Bronchial epithelial cell (primary cell): ENCODE results near the gene C10orf71. TPM values are rescaled to one million over a fixed set of nuclear protein-coding genes. Genes with fewer than 3 reads are reported as not detected.

Experiments
- DNase-seq: peaks from one replicate; pipeline ENCODE4 v3.0.0-alpha.2; 2010; ENCODE audit warnings: low read depth
- FAIRE-seq: peaks from 2 replicates; lab custom pipeline; 2011; peaks lifted over from hg19 to GRCh38; lab: Jason Lieb, UNC
- H3K27me3 ChIP-seq: 2 replicates; pipeline ENCODE4 v1.5.1; 2011; ENCODE audit warnings: low read length; ENCODE audit not compliant: control insufficient read depth, insufficient read depth
- H3K36me3 ChIP-seq: 2 replicates; pipeline ENCODE4 v1.5.1; 2011; ENCODE audit warnings: low read length; ENCODE audit not compliant: control insufficient read depth, insufficient read depth
- H3K4me3 ChIP-seq: 2 replicates; pipeline ENCODE4 v1.5.1; 2011; ENCODE audit warnings: mild to moderate bottlenecking, low read depth, low read length, control low read depth
- CTCF ChIP-seq: IDR thresholded peaks from 2 replicates; pipeline ENCODE4 v1.5.1; 2011; ENCODE audit warnings: mild to moderate bottlenecking, moderate library complexity, low read length, control low read depth, inconsistent platforms; ENCODE audit not compliant: insufficient read depth, severe bottlenecking
- total RNA-seq: library from RNA; depleted of rRNA; stranded (reverse); fragments of >200 nt; gene quantifications from 2 replicates; pipeline ENCODE4 v1.2.1, GENCODE V29; 2014

The C10orf71 gene
- total RNA-seq, 1 donor from 2014 or later = not detected

GRCh38 chr10:49293208-49293603, 5.8 kb upstream of the C10orf71 start:
- FAIRE-seq = no peak

GRCh38 chr10:49294731-49295130, 4.2 kb upstream of the C10orf71 start:
- FAIRE-seq = no peak
- Histone ChIP-seq H3K27me3 (peaks cover 4% of the 10 kb centered on the region), H3K4me3 (no peak overlapping the region), H3K36me3 (no peaks in the 10 kb centered on the region)
- no peak for TF ChIP-seq CTCF
- DNase-seq = no peak

More at GRCh38 chr10:49293208-49293603, 5.8 kb upstream of the C10orf71 start:
- no peak for DNase-seq
- H3K36me3 ChIP-seq = no peaks in the 10 kb centered on the region
- no peak overlapping the region for H3K4me3 ChIP-seq
- TF ChIP-seq CTCF = no peak
- H3K27me3 ChIP-seq = no peaks in the 10 kb centered on the region

GRCh38 chr10:49295297-49295696, 3.7 kb upstream of the C10orf71 start:
- FAIRE-seq (no peak), DNase-seq (no peak)
- no peak for TF ChIP-seq CTCF
- Histone ChIP-seq H3K27me3 (peaks cover 4% of the 10 kb centered on the region), H3K4me3 (no peak overlapping the region), H3K36me3 (no peaks in the 10 kb centered on the region)

GRCh38 chr10:49296382-49296781, 2.6 kb upstream of the C10orf71 start:
- no peak for FAIRE-seq

GRCh38 chr10:49296836-49297235, 2.1 kb upstream of the C10orf71 start:
- no peak for FAIRE-seq
- no peak overlapping the region for H3K4me3 ChIP-seq
- no peak for DNase-seq
- no peak for TF ChIP-seq CTCF
- peaks cover 4% of the 10 kb centered on the region for H3K27me3 ChIP-seq
- H3K36me3 ChIP-seq = no peaks in the 10 kb centered on the region

More at GRCh38 chr10:49296382-49296781, 2.6 kb upstream of the C10orf71 start:
- Histone ChIP-seq H3K36me3 (no peaks in the 10 kb centered on the region), H3K4me3 (no peak overlapping the region), H3K27me3 (peaks cover 4% of the 10 kb centered on the region)
- TF ChIP-seq CTCF = no peak
- no peak for DNase-seq
